Epithelial cell of esophagus (primary cell): Measurements from ENCODE around the gene C3.

Experiments used
- DNase-seq: peaks from one replicate; pipeline ENCODE4 v3.0.0; 2010; ENCODE audit warnings: low read depth
- H3K4me3 ChIP-seq: 2 replicates; pipeline ENCODE4 v1.5.1; 2011; ENCODE audit warnings: mild to moderate bottlenecking, low read length, control low read depth
- TF ChIP-seq, protein P1 (sequence below): IDR thresholded peaks from 2 replicates; pipeline ENCODE4 v1.5.1; 2011; ENCODE audit warnings: low read depth, mild to moderate bottlenecking, low read length, control low read depth, inconsistent platforms; ENCODE audit not compliant: insufficient read depth; ENCODE audit errors: missing control alignments

C3 gene

DNA sequence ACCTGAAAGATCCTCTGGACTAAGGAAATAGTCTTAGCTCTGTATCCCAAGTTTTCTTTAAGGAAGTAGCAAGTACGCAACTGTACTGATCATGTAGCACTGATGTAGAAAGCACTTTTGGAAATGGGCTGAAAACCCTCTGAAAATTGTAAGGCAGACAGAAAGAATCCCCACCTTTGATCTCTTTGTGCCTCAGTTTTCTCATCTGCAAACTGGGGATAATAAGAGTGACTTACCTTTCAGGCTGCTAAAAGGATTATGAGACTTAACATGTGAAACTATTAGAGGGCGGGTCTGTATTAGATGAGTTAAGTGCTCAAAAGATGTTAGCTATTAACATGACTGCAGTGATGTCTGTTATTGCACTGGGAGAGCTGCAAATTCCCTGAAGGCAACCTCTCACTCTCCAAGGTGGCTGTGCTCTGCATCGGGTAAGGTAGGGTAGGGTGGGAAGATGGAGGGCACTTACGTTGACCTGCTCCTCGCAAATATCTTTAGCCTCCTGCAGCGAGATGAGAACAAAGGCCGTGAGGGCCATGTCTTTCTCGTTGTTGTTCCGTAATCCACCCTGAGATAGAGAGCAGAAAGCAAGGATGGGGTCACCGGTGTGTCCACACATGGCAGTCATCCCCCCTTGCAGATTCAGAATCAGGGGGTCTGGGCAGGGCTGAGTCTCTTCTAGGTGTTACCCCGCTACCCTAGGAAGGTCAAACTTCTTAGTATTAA, 30.1 kb downstream of the C3 start:
- no peak overlapping the region for H3K4me3 ChIP-seq
- no peak for DNase-seq
- TF ChIP-seq, protein P1, sequence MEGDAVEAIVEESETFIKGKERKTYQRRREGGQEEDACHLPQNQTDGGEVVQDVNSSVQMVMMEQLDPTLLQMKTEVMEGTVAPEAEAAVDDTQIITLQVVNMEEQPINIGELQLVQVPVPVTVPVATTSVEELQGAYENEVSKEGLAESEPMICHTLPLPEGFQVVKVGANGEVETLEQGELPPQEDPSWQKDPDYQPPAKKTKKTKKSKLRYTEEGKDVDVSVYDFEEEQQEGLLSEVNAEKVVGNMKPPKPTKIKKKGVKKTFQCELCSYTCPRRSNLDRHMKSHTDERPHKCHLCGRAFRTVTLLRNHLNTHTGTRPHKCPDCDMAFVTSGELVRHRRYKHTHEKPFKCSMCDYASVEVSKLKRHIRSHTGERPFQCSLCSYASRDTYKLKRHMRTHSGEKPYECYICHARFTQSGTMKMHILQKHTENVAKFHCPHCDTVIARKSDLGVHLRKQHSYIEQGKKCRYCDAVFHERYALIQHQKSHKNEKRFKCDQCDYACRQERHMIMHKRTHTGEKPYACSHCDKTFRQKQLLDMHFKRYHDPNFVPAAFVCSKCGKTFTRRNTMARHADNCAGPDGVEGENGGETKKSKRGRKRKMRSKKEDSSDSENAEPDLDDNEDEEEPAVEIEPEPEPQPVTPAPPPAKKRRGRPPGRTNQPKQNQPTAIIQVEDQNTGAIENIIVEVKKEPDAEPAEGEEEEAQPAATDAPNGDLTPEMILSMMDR, result no peak

DNA sequence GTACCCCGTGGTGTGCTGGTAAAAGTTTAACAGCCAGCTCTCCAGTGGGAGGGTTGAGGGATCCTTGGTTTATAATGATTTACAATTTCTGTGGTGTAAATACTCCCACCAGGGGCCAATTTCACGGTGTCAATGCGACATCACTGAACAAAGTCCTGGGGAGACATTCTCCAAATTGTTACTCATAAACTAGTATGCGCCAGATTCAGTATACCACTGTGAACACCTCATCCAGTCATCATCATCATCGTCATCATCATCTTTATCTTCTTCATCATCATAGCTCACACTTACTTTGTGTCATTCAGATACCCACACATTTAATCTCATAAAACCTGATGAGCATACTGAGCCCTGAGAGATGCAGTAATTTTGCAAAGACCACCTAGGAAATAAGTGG, 33.3 kb downstream of the C3 start:
- H3K4me3 ChIP-seq, result no peak overlapping the region
- DNase-seq, result no peak
- TF ChIP-seq, protein P1, result no peak

DNA sequence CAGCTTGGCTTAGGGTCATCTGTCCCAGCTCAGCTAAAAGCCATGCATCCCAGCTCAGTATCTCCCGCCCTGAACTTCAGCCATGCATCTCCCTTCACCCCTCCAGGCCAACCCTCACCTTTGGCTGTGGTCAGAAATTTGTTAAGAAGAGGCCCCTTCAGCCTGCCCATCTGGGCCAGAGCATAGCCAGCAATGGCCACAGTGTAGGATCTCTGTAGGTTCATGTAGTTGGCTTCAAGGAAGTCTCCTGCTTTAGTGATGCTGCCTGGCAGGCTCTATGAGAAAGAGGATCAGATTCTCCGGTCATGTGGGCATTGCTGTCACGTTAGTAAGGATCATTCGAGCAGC, 33.8 kb downstream of the C3 start:
- DNase-seq, result no peak
- TF ChIP-seq, protein P1, result no peak

GRCh38 chr19:6685962-6686627, 34.4 kb downstream of the C3 start:
- TF ChIP-seq, protein P1, result no peak
- no peak overlapping the region for H3K4me3 ChIP-seq
- no peak for DNase-seq

More for the DNA sequence above, 33.8 kb downstream of the C3 start:
- no peak overlapping the region for H3K4me3 ChIP-seq

GRCh38 chr19:6685482-6685881, 35.0 kb downstream of the C3 start:
- no peak for DNase-seq
- no peak overlapping the region for H3K4me3 ChIP-seq
- TF ChIP-seq, protein P1, result no peak

DNA sequence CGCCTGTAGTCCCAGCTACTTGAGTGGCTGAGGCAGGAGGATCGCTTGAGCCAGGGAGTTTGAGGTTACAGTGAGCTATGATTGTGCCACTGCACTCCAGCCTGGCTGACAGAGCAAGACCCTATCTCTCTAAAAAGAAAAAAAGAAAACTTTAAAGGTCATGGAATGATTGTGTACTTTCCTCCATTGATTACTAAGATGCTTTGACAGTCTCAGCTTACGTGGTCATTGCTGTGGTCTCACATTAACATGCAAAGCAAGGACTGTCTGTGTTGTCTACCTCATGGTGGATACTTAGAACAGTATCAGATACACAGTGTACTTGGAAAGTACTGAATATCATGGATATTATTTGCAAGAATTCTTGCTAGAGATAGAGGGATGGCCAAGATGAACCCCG, 36.5 kb downstream of the C3 start:
- no peak for DNase-seq
- TF ChIP-seq, protein P1, result no peak
- no peak overlapping the region for H3K4me3 ChIP-seq
